IMR-90 (cell line): ENCODE data around the gene ARHGAP18. TPM values are rescaled to one million over a fixed set of nuclear protein-coding genes. Genes with fewer than 3 reads are reported as not detected.

ENCODE experiments used
- ATAC-seq: fragments of 200-7000 bp; cut with Tn5 transposase; 2 replicates; pipeline ENCODE4 v1.9.1; 2020; ENCODE audit warnings: low read depth, mild to moderate bottlenecking, moderate library complexity
- BruUV-seq: library from RNA; stranded (reverse); fragments of 400-500 nt; replicated peaks from 2 replicates; lab custom pipeline; 2021; lab: Mats Ljungman, UMichigan
- CTCF ChIA-PET: fragments of 300-600 bp; formaldehyde crosslinking; extraction: SDS; loops from one replicate; lab custom pipeline; 2021; ENCODE audit warnings: antibody characterized with exemption; lab: Yijun Ruan, JAX
- POLR2A ChIA-PET: fragments of 300-600 bp; sonication (Branson Sonifier 250); formaldehyde crosslinking; loops from one replicate; lab custom pipeline; 2022; ENCODE audit warnings: antibody characterized with exemption; ENCODE audit not compliant: unreplicated experiment; lab: Charles Lee
- DNase-seq: peaks from one replicate; pipeline ENCODE4 v3.0.0; 2013
- H2AFZ ChIP-seq: replicated peaks from 2 replicates; pipeline ENCODE3; 2013; ENCODE audit warnings: low read length, mild to moderate bottlenecking; ENCODE audit not compliant: poor library complexity
- H2AK5ac ChIP-seq: 2 replicates; pipeline ENCODE4 v1.6.1; 2013; ENCODE audit warnings: low read depth, low read length, inconsistent platforms
- H2AK9ac ChIP-seq: replicated peaks from 2 replicates; pipeline ENCODE3; 2013; ENCODE audit warnings: mild to moderate bottlenecking, low read depth, low read length, moderate library complexity; ENCODE audit not compliant: poor library complexity
- H2BK120ac ChIP-seq: 2 replicates; pipeline ENCODE4 v1.6.1; 2013; ENCODE audit warnings: low read depth, low read length, inconsistent platforms
- H2BK15ac ChIP-seq: 3 replicates; pipeline ENCODE4 v1.6.1; 2013; ENCODE audit warnings: low read depth, low read length, inconsistent platforms
- H2BK20ac ChIP-seq: 2 replicates; pipeline ENCODE4 v1.6.1; 2013; ENCODE audit warnings: low read depth, mild to moderate bottlenecking, inconsistent platforms, low read length, moderate library complexity
- H2BK5ac ChIP-seq: 2 replicates; pipeline ENCODE4 v1.6.1; 2013; ENCODE audit warnings: mild to moderate bottlenecking, low read depth, low read length, inconsistent platforms; ENCODE audit not compliant: poor library complexity, severe bottlenecking
- H3K14ac ChIP-seq: replicated peaks from 2 replicates; pipeline ENCODE4 v1.6.1; 2013; ENCODE audit warnings: low read depth, low read length, inconsistent platforms
- H3K18ac ChIP-seq: 2 replicates; pipeline ENCODE4 v1.6.1; 2013; ENCODE audit warnings: low read depth, low read length, control low read depth
- H3K23ac ChIP-seq: 2 replicates; pipeline ENCODE4 v1.6.1; 2013; ENCODE audit warnings: low read depth, low read length, inconsistent platforms
- H3K27ac ChIP-seq: 2 replicates; pipeline ENCODE4 v1.5.1; 2013; ENCODE audit warnings: mild to moderate bottlenecking, control low read depth, low read length; ENCODE audit not compliant: insufficient read depth
- H3K27me3 ChIP-seq: 2 replicates; pipeline ENCODE4 v1.6.1; 2013; ENCODE audit warnings: low read length; ENCODE audit not compliant: control insufficient read depth, insufficient read depth
- H3K36me3 ChIP-seq: 2 replicates; pipeline ENCODE4 v1.6.1; 2013; ENCODE audit warnings: low read length, mixed read lengths; ENCODE audit not compliant: control insufficient read depth, insufficient read depth
- H3K4ac ChIP-seq: 2 replicates; pipeline ENCODE4 v1.6.1; 2013; ENCODE audit warnings: low read depth, low read length, inconsistent platforms
- H3K4me1 ChIP-seq: 2 replicates; pipeline ENCODE4 v1.6.1; 2013; ENCODE audit warnings: low read length, mixed read lengths; ENCODE audit not compliant: control insufficient read depth, insufficient read depth
- H3K4me2 ChIP-seq: 2 replicates; pipeline ENCODE4 v1.6.1; 2013; ENCODE audit warnings: low read depth, mild to moderate bottlenecking, control low read depth, low read length, moderate library complexity
- H3K4me3 ChIP-seq: 2 replicates; pipeline ENCODE4 v1.5.1; 2013; ENCODE audit warnings: low read depth, mild to moderate bottlenecking, control low read depth, low read length, moderate library complexity; ENCODE audit not compliant: insufficient read depth
- H3K56ac ChIP-seq: 2 replicates; pipeline ENCODE4 v1.6.1; 2013; ENCODE audit warnings: low read length, inconsistent platforms; ENCODE audit not compliant: insufficient read depth; ENCODE audit errors: extremely low read depth
- H3K79me1 ChIP-seq, 2 experiments: 2 replicates each; pipeline ENCODE4 v1.6.1; 2013; ENCODE audit warnings: low read length in 2 of 2, inconsistent platforms in 1 of 2, low read depth in 1 of 2
- H3K9ac ChIP-seq: 2 replicates; pipeline ENCODE4 v1.6.1; 2013; ENCODE audit warnings: low read depth, low read length, control low read depth
- H3K9me1 ChIP-seq: 2 replicates; pipeline ENCODE4 v1.6.1; 2013; ENCODE audit warnings: low read length, inconsistent platforms; ENCODE audit not compliant: insufficient read depth
- H3K9me3 ChIP-seq: 2 replicates; pipeline ENCODE4 v1.6.1; 2013; ENCODE audit warnings: low read length; ENCODE audit not compliant: control insufficient read depth, insufficient read depth
- H4K20me1 ChIP-seq: 2 replicates; pipeline ENCODE4 v1.6.1; 2013; ENCODE audit warnings: low read length, inconsistent platforms; ENCODE audit not compliant: insufficient read depth
- H4K5ac ChIP-seq: 2 replicates; pipeline ENCODE4 v1.6.1; 2013; ENCODE audit warnings: mild to moderate bottlenecking, low read depth, low read length, control low read depth
- H4K8ac ChIP-seq, 2 experiments: 2 replicates each; pipeline ENCODE4 v1.6.1; 2013; ENCODE audit warnings: low read depth in 2 of 2, low read length in 2 of 2, control low read depth in 1 of 2, inconsistent platforms in 1 of 2
- H4K91ac ChIP-seq: 2 replicates; pipeline ENCODE4 v1.6.1; 2013; ENCODE audit warnings: low read depth, low read length, inconsistent platforms; ENCODE audit not compliant: insufficient read depth
- BHLHE40 ChIP-seq: fragments of 150-350 bp; IDR thresholded peaks from 2 replicates; pipeline ENCODE4 v1.6.1; 2016; ENCODE audit warnings: mild to moderate bottlenecking, low read depth, low read length
- FOS ChIP-seq: fragments of 150-350 bp; IDR thresholded peaks from 2 replicates; pipeline ENCODE4 v1.6.1; 2016; ENCODE audit warnings: low read depth, low read length
- MAFK ChIP-seq: IDR thresholded peaks from 2 replicates; pipeline ENCODE4 v1.6.1; 2012; ENCODE audit warnings: low read depth, low read length, improper control_type of control experiment
- MAZ ChIP-seq: IDR thresholded peaks from 2 replicates; pipeline ENCODE4 v1.6.1; 2012; ENCODE audit warnings: low read depth, mild to moderate bottlenecking, low read length, improper control_type of control experiment, moderate library complexity, borderline replicate concordance
- MXI1 ChIP-seq: IDR thresholded peaks from 2 replicates; pipeline ENCODE4 v1.6.1; 2012; ENCODE audit warnings: low read depth, mild to moderate bottlenecking, low read length, moderate library complexity, borderline replicate concordance
- NFE2L2 ChIP-seq: fragments of 150-350 bp; IDR thresholded peaks from 2 replicates; pipeline ENCODE4 v1.6.1; 2016; ENCODE audit warnings: low read depth, mild to moderate bottlenecking, low read length
- RCOR1 ChIP-seq: IDR thresholded peaks from 2 replicates; pipeline ENCODE4 v1.6.1; 2012; ENCODE audit warnings: mild to moderate bottlenecking, low read length, improper control_type of control experiment; ENCODE audit not compliant: insufficient replicate concordance
- WGBS, 2 experiments: methylation state at CpG; one replicate each; pipeline versions ENCODE4 v1.1.5 to v1.1.7; 2013; ENCODE audit warnings: missing lambda C conversion rate in 2 of 2; ENCODE audit not compliant: insufficient read length in 1 of 2; ENCODE audit errors: extremely low coverage in 2 of 2; 5-methylcytosine and 5-hydroxymethylcytosine counted together
- dilution Hi-C: fragments of 300-500 bp; cut with HindIII; formaldehyde crosslinking; loops from one replicate; pipeline ENCODE4 v1.14.3; 2018; ENCODE audit warnings: low sequenced_read_pairs; ENCODE audit not compliant: unreplicated experiment
- in situ Hi-C: fragments of 300-500 bp; cut with MboI; formaldehyde crosslinking; loops from 3 replicates; pipeline ENCODE4 v1.14.3; 2019; ENCODE audit warnings: low sequenced_read_pairs, inconsistent platforms, mixed read lengths
- intact Hi-C: fragments of 100-400 bp; cut with micrococcal nuclease; formaldehyde crosslinking; loops from 2 replicates; pipeline ENCODE4 v1.10.0; 2022
- polyA plus RNA-seq, 3 experiments: library from polyadenylated mRNA; depleted of rRNA; stranded (reverse); fragments of >200 nt; gene quantifications; 2 replicates each; pipeline ENCODE4 v1.2.3, GENCODE V29; 2012; ENCODE audit warnings: low replicate concordance in 1 of 3
- total RNA-seq: library from RNA; depleted of rRNA; stranded (reverse); fragments of >200 nt; gene quantifications from 2 replicates; pipeline ENCODE4 v1.2.3, GENCODE V29; 2012

Gene ARHGAP18
- total and polyA plus RNA-seq, 2 of the 4 experiments (the other 2 are of a cell fraction) = 6.2 to 17.0 TPM

DNA sequence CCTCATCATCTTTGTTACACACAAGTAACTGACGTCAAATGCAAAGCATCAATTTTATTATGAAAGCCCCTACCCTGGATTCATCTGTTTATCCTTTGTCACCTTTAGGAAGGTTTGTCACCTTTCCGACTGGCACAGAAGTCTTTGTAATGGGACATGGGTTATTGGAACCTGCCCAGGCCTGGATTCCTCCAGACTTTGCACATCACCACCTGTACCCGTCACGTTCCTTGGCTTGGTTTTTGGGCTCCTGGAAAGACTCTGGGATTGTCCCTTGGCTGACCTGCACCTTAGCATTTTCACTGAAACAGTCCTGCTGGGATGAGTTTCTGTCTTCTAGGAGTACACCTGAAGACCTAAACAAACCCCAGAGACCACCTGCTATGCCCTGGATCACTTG is 15.4 kb upstream of the ARHGAP18 start:
- Histone ChIP-seq H2BK5ac (no peak overlapping the region), H2BK15ac (no peak overlapping the region), H3K27ac (no peak overlapping the region), H3K9me3 (no peaks in the 10 kb centered on the region), H3K4ac (no peak overlapping the region), H4K5ac (no peak overlapping the region), H3K23ac (no peak overlapping the region), H3K36me3 (no peaks in the 10 kb centered on the region), H2BK20ac (no peak overlapping the region), H3K4me2 (no peak overlapping the region), H2AFZ (peak overlapping the region; percentile 47), H3K79me1 (no peaks in the 10 kb centered on the region), H4K91ac (no peak overlapping the region; the same call in 1 of the 2 replicates), H3K14ac (no peak overlapping the region; the same call in 1 of the 2 replicates), H3K18ac (no peak overlapping the region), H4K20me1 (no peaks in the 10 kb centered on the region), H2AK9ac (no peak overlapping the region), H2BK120ac (no peak overlapping the region), H3K4me1 (no peaks in the 10 kb centered on the region), H3K4me3 (no peak overlapping the region), H3K9me1 (no peaks in the 10 kb centered on the region), H3K9ac (no peak overlapping the region), H4K8ac (no peak overlapping the region), H3K27me3 (no peaks in the 10 kb centered on the region), H3K56ac (no peak overlapping the region), H2AK5ac (no peak overlapping the region)
- in situ Hi-C loops = no loop called here
- BruUV-seq = no TSS peak
- dilution Hi-C loops = no loop called here
- TF ChIP-seq MXI1 = no peak
- TF ChIP-seq MAFK = no peak
- TF ChIP-seq NFE2L2 = no peak
- TF ChIP-seq MAZ = no peak
- no peak for TF ChIP-seq RCOR1
- TF ChIP-seq FOS = no peak
- TF ChIP-seq BHLHE40 = no peak
- intact Hi-C loops = no loop called here
- CTCF ChIA-PET = no interaction called here
- no CpG with 5 or more reads among the region's 4 CpGs for WGBS, 2 experiments
- ATAC-seq (no peak), DNase-seq (no peak)
- POLR2A ChIA-PET = no interaction called here
